ENCODE data around the gene MYCT1.
"Not testable (repeated sequence)": the region's sequence is repeated elsewhere in the genome, so short reads cannot be mapped to it uniquely, and the experiment has no call there.

MYCT1 gene, protein sequence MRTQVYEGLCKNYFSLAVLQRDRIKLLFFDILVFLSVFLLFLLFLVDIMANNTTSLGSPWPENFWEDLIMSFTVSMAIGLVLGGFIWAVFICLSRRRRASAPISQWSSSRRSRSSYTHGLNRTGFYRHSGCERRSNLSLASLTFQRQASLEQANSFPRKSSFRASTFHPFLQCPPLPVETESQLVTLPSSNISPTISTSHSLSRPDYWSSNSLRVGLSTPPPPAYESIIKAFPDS

DNA sequence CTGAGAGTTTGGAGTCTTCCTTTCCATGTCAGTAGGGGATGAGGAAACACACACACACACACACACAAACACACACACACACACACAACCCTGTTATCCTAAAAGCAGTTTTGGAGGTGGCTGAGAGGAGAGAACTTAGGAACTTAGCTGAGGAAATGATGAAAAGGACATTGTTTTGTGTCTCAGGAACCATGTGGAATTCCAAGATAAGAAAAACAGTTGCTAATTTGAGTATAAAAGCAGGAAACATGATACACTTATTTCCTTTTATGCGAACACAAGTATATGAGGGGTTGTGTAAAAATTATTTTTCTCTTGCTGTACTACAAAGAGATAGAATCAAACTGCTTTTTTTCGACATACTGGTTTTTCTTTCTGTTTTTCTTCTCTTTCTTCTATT lies at the start of gene MYCT1:
TSS of gene MYCT1 (plus strand) at position 264 of the 400 bp plus-strand sequence. CDS start at position 270, 6 bp downstream.
- DNase-seq (ENCODE audit: low read depth), result no peak

DNA sequence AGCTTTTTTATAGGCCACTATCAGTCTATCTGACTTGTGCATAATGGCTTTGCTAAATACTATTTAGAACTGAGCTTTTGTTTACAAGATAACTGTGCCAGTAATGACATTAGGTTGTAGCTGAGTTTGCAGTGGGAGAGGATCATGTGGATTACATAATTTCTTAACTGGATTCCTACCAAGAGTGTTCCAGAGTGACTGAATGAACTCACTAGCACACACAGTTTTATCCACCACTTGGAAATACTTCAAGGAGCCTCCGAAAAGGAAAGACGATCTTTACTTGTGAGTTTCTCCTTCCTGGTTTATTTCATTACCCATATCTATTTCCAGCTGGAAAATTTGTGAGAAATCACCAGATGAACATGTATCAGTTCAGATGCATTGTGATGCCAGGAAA lies 49.6 kb upstream of the MYCT1 start:
- DNase-seq (ENCODE audit: low read depth), result peak; percentile 51

DNA sequence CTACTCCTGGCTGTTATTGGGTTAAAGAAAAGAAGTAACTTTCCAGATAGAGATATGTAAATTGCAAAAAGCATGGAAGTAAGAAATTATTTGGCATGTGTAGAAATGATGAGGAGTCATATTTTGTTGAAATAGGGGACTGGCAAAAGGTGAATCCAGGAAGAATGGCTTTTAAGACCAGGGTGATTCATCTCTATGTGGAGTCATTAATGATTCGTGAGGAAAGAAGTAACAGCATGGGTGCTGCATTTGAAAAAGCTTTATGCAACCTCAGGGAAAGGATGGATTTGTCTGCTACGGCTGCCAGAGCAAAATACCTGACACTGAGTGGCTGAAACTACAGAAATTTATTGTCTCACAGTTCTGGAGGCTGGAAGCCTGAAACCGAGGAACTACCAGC lies 45.7 kb upstream of the MYCT1 start:
- no peak for DNase-seq (ENCODE audit: low read depth)

DNA sequence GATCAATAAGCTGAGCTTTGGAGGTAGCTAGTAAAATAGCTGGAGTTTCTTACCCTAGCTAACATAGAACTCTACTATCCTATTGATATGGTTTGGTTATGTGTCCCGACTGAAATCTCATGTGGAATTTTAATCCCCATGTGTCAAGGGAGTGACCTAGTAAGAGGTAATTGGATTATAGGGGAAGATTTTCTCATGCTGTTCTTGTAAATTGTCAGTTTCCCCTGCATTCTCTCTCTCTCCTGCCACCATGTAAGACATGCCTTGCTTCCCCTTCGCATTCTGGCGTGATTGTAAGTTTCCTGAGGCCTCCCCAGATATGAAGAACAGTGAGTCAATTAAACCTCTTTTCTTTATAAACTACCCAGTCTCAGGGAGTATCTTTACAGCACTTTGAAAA lies 35.9 kb upstream of the MYCT1 start:
- DNase-seq (ENCODE audit: low read depth), result no peak

DNA sequence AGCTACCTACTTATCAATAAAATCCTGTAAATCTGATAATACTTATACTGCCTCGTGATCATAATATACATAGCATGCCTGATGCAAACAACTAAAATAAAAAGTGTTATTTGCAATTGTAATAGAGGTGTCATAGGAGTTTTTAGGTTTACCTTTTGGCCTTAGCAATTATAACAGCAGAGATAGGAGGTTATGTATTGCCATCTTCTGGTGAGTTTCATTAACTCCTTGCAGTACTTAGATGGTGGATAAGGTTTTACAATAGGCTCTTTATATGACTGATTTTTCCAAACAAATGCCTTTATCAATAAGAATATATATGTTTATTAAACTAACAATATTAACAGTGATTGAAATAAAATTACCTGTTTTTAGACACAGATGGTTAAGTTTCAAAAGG lies 27.8 kb upstream of the MYCT1 start:
- DNase-seq (ENCODE audit: low read depth), result peak; percentile 12

DNA sequence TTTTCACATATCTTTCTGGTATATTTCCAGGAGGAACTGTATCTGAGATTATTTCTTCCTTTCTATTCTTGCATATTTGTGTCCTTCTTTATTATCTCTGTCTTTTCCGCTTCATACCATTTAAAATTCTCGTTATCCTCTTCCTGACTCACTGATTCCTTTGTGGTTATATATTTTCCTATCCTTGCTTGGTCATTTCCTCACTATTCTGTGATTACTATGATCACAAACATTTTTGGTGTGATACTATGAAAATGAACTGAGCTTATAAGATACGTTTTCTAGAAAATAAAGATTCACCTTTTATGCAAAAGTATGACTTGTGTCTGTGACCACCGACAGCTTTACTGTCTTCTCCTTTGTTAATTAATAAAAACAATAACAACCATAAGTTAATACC lies 26.5 kb upstream of the MYCT1 start:
- DNase-seq (ENCODE audit: low read depth), result no peak

DNA sequence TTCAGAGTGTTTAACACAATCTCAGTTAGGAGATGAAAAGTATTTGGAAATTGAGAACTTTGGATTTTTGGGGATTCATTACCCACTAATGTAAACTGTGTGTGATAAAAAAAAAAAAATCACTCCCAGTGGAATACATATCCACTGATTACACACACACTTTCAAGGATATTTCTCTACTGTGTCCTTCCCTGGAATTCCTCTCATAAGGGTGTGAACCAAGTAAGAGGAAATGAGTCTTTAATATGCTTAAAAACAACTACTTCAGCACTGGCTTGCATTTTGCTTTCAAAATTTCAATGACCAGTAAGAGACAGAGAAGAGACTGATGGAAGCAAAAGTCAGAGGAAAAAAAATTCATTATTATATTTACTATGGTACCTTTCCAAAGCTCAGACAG lies 24.5 kb upstream of the MYCT1 start:
- peak; percentile 13 for DNase-seq (ENCODE audit: low read depth)

DNA sequence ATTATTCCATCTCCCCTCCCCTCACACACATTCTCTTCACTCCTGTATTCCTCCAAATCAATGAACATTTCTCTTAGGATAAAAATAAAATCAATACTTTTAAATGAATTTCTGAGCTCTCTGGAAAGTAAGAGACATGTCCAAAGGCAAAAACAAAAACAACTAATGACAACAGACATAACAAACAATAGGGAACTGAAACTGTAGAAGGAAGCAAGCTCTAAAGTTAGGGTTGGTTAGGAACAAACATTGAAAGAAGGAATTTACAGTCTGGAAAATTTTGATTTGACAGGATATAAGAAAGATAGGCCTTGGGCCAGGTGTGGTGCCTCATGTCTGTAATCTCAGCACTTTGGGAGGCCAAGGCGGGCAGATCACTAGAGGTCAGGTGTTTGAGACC lies 17.5 kb upstream of the MYCT1 start:
- DNase-seq (ENCODE audit: low read depth), result no peak

DNA sequence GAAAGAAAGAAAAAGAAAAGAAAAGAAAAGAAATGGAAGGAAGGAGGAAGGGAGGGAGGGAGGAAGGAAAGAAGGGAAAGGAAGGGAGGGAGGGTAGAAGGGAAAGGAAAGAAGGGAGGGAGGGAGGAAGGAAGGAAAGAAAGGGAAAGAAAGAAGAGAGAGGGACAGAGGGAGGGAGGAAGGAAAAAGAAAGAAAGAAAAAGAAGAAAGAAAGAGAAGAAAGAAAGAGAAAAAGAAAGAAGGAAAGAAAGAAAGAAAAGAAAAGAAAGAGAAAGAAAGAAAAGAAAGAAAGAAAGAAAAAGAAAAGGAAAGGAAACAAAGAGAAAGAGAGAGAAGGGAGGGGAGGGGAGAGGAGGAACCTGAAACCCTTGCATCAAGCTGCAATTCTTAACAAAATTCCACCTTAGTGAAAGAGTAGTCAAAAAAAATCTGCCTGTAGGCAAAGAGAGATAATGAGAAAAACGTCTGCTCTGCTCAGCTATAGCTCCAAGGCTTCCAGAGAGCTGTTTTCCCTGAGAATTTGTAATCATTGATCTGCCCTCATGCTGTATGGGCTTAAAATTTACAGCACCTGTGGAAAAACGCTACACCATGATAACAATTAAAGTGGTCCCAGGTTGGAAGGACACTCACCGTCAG lies 16.7 kb upstream of the MYCT1 start:
- no peak for DNase-seq (ENCODE audit: low read depth)

DNA sequence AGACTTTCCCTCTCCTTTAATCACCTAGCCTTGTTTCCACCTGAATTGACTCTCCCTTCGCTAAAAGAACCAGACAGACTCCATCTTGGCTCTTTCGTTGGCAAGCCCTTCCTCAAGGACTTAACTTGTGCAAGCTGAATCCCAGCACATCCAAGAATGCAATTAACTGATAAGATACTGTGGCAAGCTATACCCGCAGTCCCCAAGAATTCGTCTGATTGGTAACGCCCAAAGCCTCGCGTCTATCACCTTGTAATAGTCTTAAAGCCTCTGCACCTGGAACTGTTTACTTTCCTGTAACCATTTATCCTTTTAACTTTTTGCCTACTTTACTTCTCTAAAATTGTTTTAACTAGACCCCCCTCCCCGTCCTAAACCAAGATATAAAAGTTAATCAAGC lies 15.6 kb upstream of the MYCT1 start:
- no peak for DNase-seq (ENCODE audit: low read depth)

DNA sequence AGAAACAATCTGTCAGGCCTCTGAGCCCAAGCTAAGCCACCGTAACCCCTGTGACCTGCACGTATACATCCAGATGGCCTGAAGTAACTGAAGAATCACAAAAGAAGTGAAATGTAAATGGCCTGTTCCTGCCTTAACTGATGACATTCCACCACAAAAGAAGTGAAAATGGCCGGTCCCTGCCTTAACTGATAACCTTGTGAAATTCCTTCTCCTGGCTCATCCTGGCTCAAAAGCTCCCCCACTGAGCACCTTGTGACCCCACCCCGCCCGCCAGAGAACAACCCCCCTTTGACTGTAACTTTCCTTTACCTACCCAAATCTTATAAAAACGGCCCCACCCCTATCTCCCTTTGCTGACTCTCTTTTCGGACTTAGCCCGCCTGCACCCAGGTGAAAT lies 14.8 kb upstream of the MYCT1 start:
- not testable (repeated sequence) for DNase-seq (ENCODE audit: low read depth)

DNA sequence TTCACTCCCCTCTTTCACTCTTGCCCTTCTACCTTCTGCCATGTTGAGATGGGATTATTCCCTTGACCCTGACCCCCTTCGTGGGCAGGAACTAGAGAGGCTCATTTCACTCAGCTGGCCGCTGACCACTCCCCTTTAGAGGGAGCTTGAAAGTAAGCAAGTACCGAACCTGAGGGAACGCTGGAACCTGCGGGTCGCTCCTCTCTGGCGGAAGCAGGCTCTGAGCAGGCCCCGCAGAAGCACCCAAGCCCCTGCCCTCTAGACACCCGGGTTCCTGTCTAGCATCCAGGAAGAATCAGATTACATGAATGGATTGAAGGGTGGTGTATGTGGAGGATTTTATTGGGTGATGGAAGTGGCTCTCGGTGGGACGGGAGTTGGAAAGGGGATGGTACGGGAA lies 11.9 kb upstream of the MYCT1 start:
- no peak for DNase-seq (ENCODE audit: low read depth)

DNA sequence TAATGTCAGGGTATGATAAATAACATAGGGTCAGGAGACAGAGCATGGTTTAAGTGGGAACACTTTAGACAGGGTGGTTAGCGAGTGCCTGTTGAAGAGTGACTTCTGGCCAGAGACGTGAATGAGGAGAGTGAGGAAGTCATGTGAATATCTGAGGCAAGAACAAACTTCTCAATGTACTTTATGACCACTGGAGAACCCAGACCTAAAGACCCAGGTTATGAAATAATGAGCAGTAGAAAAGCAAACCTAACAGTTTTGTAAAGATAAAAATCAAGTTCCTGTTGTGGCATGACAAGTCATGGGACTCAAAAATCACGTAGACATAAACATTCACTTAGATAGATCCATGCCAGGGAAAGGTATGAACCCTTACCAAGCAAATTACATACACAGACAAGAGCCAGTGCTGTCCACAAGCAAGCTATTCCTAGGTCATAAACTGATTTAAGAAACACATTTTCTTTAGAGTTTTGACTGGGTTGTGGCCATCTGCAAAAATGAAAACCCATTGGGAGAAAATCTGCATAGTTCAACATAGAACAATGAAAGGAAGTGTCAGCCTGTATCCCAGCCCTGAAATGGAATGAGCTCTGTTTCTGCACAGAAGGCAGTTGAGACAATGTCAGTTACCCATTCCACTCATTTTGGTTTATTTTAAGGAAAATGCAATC lies 2.2 kb upstream of the MYCT1 start:
- DNase-seq (ENCODE audit: low read depth), result no peak

DNA sequence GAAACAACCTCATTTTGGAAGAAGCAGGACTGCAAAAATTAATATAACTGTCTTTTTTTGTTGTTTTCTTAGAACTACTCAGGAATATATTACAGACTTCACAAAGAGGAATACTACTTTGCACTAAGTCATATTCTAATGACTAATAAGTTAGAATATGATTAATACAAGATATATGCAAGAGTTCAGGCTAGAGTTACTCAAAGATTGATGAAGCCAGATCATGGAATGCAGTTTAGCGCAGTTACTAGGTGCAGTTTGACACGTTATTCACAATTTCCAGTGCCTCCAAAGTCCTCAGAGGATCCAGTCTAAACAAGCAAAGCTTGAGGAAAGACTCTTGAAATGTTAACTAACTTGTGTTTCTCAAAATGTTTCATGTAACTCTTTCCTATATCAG lies 1.2 kb upstream of the MYCT1 start:
- DNase-seq (ENCODE audit: low read depth), result peak; percentile 94

DNA sequence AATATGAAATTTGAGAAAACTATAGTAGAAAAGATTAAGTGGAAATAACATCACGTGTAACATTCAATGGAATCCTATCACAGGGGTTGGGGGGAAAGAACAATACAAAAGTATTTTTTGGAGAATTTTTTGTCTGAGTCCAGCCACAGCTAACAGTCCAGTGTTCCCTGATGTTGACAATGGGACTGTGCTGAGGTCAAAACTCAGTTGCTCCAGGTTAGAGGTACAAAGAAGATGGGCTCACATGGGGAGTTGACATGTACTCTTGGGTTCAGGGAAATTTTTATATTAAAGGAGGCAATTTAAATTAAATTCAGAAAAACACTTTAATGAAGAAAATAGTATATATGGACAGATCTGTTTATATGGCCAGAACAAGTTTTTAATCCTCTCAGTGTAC lies 995 bp downstream of the MYCT1 start:
- no peak for DNase-seq (ENCODE audit: low read depth)

DNA sequence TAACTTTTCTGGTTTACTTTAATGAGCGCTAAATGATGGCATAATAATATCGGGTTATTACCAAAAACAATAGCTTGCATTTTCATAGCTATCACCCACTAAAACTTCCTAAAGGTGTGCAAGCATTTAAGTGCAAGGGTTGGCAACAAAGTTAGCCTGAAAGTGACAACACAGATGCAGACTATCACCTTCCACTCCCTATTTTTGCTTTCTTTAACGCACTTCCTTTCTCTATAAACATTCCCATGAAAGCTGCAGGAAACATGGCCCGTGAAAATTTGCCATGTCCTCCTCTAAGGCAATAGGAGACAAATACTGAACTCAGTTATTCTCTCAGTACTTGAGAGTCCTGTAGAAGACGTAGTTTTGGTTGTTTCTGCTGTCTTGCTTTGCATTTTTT lies 2.7 kb downstream of the MYCT1 start:
- no peak for DNase-seq (ENCODE audit: low read depth)

DNA sequence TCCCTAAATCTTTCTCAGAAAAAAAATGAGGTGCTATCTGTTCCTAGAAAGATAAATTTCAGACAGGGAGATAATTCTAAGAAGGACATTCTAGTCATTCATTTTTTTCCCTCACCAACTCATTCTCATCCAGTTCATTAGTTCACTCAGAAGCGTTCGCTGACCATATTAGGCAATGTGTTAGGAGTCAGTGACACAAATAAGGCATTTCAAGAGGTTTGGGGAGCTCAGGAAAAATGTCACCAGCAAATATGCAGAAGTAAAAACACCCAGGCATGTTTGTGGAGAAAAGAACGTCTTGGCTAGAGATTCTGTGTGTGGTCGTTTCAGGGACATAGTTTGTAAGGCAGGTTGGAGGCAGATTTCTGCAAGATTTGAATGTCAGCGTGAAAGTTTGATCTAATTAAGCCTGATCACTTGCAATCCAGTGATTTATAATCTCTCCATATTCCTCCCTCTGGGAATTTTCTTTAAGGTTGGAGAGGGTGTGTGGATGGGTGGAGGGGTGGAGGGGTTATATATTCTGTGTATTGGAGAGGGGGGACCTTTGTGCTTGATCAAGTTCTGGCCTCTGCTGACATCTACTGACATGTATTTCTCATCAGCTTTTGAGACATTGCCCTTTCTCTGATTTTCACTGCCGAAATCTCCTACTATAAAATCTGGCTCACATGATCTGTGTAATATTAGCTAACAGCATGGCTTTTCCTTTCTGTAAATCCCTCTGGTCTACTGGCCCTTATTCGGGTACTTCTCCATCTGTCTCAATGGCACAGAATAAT lies 3.6 kb downstream of the MYCT1 start:
- no peak for DNase-seq (ENCODE audit: low read depth)

DNA sequence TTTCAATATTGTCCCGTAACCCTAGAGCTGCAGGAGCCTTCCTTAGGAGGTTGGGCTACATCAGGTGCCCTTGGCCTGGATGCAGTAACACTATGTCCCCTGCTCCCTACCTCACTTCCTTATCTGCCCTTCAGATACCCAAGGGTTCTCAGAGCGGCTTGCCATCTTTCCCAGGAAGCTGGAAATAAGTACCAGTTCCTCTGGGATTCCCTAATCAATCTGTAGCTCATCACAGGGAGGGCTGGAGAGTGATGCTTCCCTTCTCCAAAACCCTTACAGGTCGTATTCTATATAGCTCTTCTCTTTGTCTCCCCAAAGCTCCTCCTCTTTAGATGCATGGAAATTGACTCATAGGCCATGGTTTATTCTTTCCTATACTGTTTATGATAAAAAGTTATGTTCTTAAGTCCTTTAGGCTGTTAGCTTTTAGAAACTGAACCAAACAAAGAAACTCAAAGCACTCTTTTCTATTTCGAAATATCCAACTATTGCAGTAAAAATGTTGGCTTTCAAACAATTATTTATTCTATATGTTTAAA lies 4.2 kb downstream of the MYCT1 start:
- DNase-seq (ENCODE audit: low read depth), result no peak

DNA sequence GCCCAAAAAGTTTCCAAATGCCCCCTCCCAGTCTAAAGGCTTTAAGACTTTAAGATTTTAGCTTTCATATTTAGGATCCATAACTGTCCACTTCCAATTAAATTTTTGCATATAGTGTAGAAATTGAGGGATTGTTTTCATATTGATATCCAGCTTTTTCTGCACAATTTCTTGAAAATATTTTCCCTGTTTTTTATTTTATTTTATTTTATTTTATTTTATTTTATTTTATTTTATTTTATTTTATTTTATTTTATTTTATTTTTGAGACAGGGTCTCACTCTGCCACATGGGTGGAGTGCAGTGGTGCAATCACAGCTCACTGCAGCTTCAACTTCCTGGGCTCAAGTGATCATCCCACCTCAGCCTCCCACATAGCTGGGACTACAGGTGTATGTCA lies 6.1 kb downstream of the MYCT1 start:
- not testable (repeated sequence) for DNase-seq (ENCODE audit: low read depth)

DNA sequence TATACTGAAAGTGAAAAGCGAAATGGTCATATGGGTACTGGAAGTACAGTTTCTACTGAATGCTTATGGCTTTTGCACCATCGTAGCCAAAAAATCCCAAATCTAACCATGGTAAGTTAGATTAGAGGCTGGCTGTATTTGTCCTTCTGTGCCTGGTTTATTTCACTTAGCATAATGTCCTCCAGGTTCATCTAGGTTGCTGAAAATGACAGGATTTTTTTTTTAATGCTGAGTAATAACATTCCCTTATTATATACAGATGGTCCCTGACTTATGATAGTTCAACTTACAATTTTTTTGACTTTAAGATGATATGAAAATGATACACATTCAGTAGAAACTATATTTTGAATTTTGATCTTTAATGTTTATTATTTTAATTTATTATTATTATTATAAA lies 7.6 kb downstream of the MYCT1 start:
- no peak for DNase-seq (ENCODE audit: low read depth)

DNA sequence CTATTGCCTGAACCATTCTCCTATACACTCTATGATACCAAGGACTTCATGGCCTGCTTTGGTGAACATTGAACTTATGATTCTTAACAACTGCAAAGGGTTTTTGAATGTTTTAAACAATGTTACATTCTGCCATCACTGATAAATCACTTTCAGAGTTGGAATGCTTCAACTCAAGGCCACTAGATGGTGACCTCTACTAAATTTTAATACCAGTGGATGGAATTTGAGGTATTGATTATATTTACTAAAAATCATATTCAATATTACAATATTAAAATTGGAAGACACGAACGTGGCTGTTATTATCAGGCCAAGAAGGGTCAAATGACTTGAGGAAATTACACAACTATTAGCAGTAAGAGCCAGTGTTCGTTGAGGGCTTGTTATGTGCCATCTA lies 18.6 kb downstream of the MYCT1 start:
- DNase-seq (ENCODE audit: low read depth), result no peak

DNA sequence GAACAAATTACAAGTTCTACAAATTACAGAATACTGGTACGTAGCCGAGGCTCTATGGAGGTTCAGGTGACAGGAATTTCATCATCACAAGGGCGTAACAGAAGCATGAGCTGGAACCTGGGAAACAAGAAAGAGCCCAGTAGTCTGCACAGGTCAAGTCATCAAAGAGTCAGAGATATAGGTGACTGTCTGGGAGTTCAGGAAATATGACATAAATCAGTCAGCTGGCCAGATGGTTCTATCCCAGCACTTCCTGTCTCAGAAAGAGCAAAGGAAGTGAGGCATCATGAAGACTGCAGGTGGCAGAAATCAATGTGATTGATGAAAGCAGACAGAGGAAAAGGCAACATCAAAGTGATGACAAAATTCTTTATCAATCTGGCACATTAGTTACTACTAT lies 23.3 kb downstream of the MYCT1 start:
- no peak for DNase-seq (ENCODE audit: low read depth)

DNA sequence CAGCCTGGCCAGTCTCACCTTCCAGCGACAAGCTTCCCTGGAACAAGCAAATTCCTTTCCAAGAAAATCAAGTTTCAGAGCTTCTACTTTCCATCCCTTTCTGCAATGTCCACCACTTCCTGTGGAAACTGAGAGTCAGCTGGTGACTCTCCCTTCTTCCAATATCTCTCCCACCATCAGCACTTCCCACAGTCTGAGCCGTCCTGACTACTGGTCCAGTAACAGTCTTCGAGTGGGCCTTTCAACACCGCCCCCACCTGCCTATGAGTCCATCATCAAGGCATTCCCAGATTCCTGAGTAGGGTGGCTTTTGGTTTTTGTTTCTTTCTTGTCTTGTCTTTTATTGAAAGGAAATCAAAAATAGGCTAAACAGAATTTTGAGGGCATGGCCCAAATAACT lies 24.3 kb downstream of the MYCT1 start:
- DNase-seq (ENCODE audit: low read depth), result no peak

Data from stromal cell of bone marrow (primary cell).